Lower lobe of right lung (tissue), 2 donors: Measurements from ENCODE around the gene SLC10A6. TPM values are rescaled to one million over a fixed set of nuclear protein-coding genes. Genes with fewer than 3 reads are reported as not detected.
A peak's percentile ranks its signal among the peaks of the same experiment; 100 is the strongest.

ENCODE experiments used
- ATAC-seq, 2 donors: fragments of 200-7000 bp; cut with Tn5 transposase; one replicate each; pipeline ENCODE4 v1.9.1; 2020 to 2022; ENCODE audit warnings: mild to moderate bottlenecking in 2 of 2, moderate library complexity in 2 of 2
- DNase-seq: peaks from one replicate; pipeline ENCODE4 v3.0.0-alpha.2; 2020
- H3K27ac ChIP-seq: fragments of 200-600 bp; one replicate; pipeline ENCODE4 v1.8.0; 2022
- H3K27me3 ChIP-seq: fragments of 200-600 bp; one replicate; pipeline ENCODE4 v1.8.0; 2022; ENCODE audit warnings: low read depth
- H3K36me3 ChIP-seq: fragments of 200-600 bp; one replicate; pipeline ENCODE4 v1.8.0; 2022; ENCODE audit warnings: mild to moderate bottlenecking
- H3K4me1 ChIP-seq: fragments of 200-600 bp; one replicate; pipeline ENCODE4 v1.8.0; 2022
- H3K4me3 ChIP-seq: fragments of 200-600 bp; one replicate; pipeline ENCODE4 v1.8.0; 2022; ENCODE audit warnings: mild to moderate bottlenecking
- H3K9me3 ChIP-seq: fragments of 200-600 bp; one replicate; pipeline ENCODE4 v1.8.0; 2022
- CTCF ChIP-seq: fragments of 200-600 bp; IDR thresholded peaks from one replicate; pipeline ENCODE4 v1.8.0; 2022; ENCODE audit warnings: antibody characterized with exemption, mild to moderate bottlenecking
- intact Hi-C: fragments of 100-400 bp; cut with DNase I; formaldehyde crosslinking; loops from one replicate; pipeline ENCODE4 v1.11.0; 2022
- total RNA-seq: library from RNA; stranded (reverse); fragmentation: NEBNext Ultra II Directional; extraction: Animal tissue kit (Norgen Biotek cat#: 25700); gene quantifications from one replicate; pipeline ENCODE4 v1.2.1, GENCODE V29; 2021
- donor health status: DM: no; HTN: yes; CAD: no; lungs with severe emphysema.

Gene SLC10A6
- total RNA-seq, 1 donor from 2014 or later, result 0.97 TPM

GRCh38 chr4:86847571-86847970 is 1.6 kb downstream of the SLC10A6 start:
- H3K4me1 ChIP-seq, result no peaks in the 10 kb centered on the region
- ATAC-seq, result no peak
- no peak for TF ChIP-seq CTCF
- intact Hi-C loops, result no loop called here
- no peaks in the 10 kb centered on the region for H3K36me3 ChIP-seq
- H3K27ac ChIP-seq, result no peak overlapping the region
- DNase-seq, result no peak
- no peaks in the 10 kb centered on the region for H3K9me3 ChIP-seq
- no peak overlapping the region for H3K4me3 ChIP-seq
- no peaks in the 10 kb centered on the region for H3K27me3 ChIP-seq

GRCh38 chr4:86846921-86847320 is 2.3 kb downstream of the SLC10A6 start:
- no peak overlapping the region for H3K27ac ChIP-seq
- ATAC-seq (no peak), DNase-seq (no peak)
- no peak for TF ChIP-seq CTCF
- H3K4me3 ChIP-seq, result no peak overlapping the region
- no peaks in the 10 kb centered on the region for H3K4me1 ChIP-seq
- H3K9me3 ChIP-seq, result no peaks in the 10 kb centered on the region
- intact Hi-C loops, result no loop called here
- H3K36me3 ChIP-seq, result no peaks in the 10 kb centered on the region
- no peaks in the 10 kb centered on the region for H3K27me3 ChIP-seq

GRCh38 chr4:86845593-86845992 is 3.6 kb downstream of the SLC10A6 start:
- no peaks in the 10 kb centered on the region for H3K36me3 ChIP-seq
- H3K27ac ChIP-seq, result no peak overlapping the region
- no peaks in the 10 kb centered on the region for H3K9me3 ChIP-seq
- intact Hi-C loops, result no loop called here
- no peaks in the 10 kb centered on the region for H3K4me1 ChIP-seq
- ATAC-seq, result peak in 1 of 2 donors; percentile 43
- no peak for TF ChIP-seq CTCF
- no peaks in the 10 kb centered on the region for H3K27me3 ChIP-seq
- DNase-seq, result no peak
- H3K4me3 ChIP-seq, result no peak overlapping the region

- Histone ChIP-seq H3K4me1 (no peaks in the 10 kb centered on the region), H3K27ac (no peak overlapping the region), H3K9me3 (no peaks in the 10 kb centered on the region), H3K4me3 (no peak overlapping the region), H3K27me3 (no peaks in the 10 kb centered on the region), H3K36me3 (no peaks in the 10 kb centered on the region)
- no peak for DNase-seq
- intact Hi-C loops, result no loop called here
- ATAC-seq, result no peak
- no peak for TF ChIP-seq CTCF
These were observed 7.9 kb downstream of the SLC10A6 start for GRCh38 chr4:86841309-86841708.

- intact Hi-C loops, result no loop called here
- Histone ChIP-seq H3K36me3 (no peaks in the 10 kb centered on the region), H3K27me3 (no peaks in the 10 kb centered on the region), H3K9me3 (no peaks in the 10 kb centered on the region), H3K4me3 (no peak overlapping the region), H3K27ac (no peak overlapping the region), H3K4me1 (no peaks in the 10 kb centered on the region)
- ATAC-seq, result no peak
- no peak for DNase-seq
- TF ChIP-seq CTCF, result no peak
These were observed 8.3 kb downstream of the SLC10A6 start for GRCh38 chr4:86840858-86841257.
